GM18870 (cell line): Measurements from ENCODE around the gene DOK6.
A peak's percentile ranks its signal among the peaks of the same experiment; 100 is the strongest.

Experiments used
- ATAC-seq: cut with Tn5 transposase; IDR thresholded peaks from one replicate; pipeline ENCODE4 v1.9.1; 2021; ENCODE audit warnings: moderate library complexity; ENCODE audit not compliant: unreplicated experiment

The DOK6 gene

DNA sequence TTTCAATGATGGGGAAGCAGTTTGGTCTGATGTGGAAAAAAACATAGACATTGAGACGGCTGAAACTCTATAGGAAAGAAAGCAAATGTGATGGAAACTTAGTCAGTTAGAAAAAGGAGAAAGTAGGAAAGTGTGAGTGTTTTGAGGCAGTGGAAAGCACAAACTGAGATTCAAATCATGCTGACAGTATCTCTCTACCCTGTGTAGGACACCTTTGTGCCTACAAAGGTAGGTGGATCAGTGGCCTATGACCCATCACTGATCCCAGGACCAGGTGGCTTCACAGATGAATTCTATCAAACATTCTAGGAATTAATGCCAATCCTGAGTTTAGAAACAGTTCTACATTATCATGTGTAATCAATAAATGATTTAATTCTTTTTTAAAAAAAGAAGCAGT is 489.9 kb downstream of the DOK6 start:
- no peak for ATAC-seq

DNA sequence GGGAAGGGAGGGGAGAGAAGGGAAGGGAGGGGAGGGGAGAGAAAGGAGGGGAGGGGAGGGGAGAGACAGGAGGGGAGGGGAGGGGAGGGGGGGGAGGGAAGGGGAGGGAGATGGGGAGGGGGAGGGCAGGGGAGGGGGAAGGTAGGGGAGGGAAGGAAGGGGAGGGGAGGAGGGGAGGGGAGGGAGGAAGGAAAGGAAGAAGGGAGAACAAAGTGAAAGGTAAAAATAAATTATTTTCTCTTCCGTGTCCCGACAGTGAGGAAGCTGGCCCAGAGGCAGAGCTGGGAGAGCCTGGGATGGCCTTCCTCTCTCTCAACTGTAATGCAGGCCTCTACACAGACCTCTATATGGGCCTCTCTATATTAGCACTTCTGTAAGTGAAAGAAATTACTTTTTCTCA is 493.8 kb downstream of the DOK6 start:
- ATAC-seq, result no peak

DNA sequence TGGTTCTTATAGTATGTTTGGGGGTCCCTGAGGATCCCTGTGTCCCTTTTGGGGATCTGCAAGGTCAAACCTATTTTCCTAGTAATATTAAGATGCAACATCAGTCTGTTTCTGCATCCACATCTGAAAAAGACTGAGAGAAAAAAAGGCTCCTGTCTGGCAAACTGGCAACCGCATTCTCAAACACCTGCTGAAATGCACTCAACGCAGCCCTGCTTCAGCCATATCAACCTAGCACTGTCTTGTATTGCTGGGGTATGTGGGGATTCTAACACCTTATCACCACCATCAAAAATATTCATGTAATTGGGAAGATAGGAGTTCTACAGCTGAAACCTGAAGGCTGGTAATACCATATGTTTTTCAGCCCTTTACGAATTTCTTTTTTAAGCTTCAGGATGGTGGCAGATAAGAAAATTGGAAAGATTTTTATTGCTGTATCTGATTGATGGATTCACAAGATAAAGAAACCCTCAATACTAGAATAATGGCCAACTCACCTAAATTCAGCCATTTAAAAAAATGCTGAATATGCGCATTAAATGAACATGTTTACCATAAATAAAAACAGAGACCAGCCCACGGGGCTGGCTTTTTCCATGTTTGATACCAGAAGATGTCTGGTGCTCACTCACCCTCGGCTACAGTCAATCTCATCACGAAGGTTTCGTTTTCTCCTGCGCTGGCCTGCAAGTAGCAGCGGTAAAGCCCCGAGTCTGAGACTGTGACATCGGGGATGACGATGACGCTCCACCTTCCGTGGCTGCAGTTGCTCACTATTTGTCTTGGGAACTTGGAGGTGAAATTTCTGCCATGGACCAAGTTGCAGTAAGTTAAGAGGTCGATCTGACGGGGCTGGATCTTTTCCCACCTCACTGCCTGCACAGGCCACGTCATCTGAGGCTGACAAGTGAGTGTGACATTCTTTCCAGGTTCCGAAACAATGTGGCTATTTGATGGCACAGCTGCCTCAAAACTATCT is 494.7 kb downstream of the DOK6 start:
- ATAC-seq, result no peak

DNA sequence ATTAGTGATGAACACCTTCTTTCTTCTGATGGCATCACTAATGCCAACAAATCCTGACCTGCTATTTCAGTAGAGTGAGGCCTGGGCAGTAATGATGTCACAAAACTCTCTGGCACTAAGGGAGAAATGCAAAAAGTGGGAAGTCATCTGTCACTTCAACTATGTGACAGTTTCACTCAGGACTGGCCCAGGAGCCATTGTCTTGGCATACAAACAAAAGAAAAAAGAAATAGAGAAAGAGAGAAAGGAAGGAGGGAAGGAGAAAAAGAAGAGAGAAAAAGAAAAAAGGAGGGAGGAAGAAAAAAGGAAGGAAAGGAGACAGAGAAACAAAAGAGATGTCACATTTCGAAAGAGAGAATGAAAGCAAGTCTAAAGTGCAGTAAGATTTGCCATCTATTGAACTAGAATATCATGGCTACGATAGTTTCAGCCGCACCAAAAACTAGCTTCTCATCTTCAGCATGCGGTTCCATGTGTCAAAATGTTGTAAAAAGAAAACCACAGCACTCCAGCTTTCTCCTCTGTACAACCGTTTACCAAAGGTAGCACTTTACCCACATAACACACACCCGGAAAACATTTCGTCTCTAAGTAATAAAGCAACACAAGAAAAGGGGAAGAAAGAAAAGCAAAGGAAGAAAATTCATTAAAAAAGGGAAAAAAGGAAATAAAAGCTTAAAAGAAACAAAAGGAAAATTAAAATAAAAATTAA is 496.9 kb downstream of the DOK6 start:
- ATAC-seq, result peak; percentile 39

DNA sequence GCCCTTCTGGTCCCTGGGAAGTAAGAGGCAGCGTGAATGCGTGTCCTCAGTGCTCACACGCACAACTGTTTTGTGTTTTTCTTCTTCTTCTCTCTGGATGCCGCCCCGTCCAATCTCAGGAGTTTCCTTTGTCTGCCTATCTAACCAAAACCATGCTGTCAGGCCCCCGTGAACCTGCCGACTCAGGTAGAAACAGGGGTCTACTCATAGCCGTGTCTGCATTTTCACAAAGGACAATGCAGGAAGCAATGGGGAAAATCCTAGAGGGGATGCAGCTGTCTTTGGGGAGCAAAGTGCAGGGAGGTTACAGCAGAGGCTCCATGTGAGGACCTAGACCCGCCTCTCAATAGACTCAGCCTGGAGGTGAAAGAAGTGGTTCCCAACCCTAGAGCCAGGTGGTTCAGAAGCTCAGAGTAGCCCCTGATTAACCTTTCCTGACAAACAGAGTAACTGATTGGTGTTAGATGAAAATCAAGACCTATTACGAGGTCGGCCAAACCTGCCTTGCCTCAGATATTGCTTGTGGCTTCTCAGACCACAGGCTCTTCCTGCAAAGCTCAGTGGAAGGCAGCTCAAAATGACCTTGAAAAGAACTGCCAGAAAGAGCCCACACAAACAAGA is 497.7 kb downstream of the DOK6 start:
- ATAC-seq, result peak; percentile 33
